Osteocyte (in vitro differentiated cells): ENCODE measurements around the gene SATB2. TPM values are rescaled to one million over a fixed set of nuclear protein-coding genes. Genes with fewer than 3 reads are reported as not detected.

Experiments used
- DNase-seq: peaks from one replicate; pipeline ENCODE4 v3.0.0; 2021; ENCODE audit warnings: mixed read lengths; ENCODE audit not compliant: unreplicated experiment; ENCODE audit errors: extremely low spot score
- H3K27ac Mint-ChIP-seq: one replicate; pipeline ENCODE4 v1.8.0; 2021; ENCODE audit warnings: mild to moderate bottlenecking, mixed read lengths; ENCODE audit not compliant: unreplicated experiment
- H3K27me3 Mint-ChIP-seq: one replicate; pipeline ENCODE4 v1.8.0; 2021; ENCODE audit warnings: mixed read lengths; ENCODE audit not compliant: unreplicated experiment
- H3K36me3 Mint-ChIP-seq: one replicate; pipeline ENCODE4 v1.8.0; 2021; ENCODE audit warnings: mixed read lengths; ENCODE audit not compliant: unreplicated experiment
- H3K4me1 Mint-ChIP-seq: one replicate; pipeline ENCODE4 v1.8.0; 2021; ENCODE audit warnings: mixed read lengths; ENCODE audit not compliant: unreplicated experiment
- H3K4me3 Mint-ChIP-seq: one replicate; pipeline ENCODE4 v1.8.0; 2021; ENCODE audit warnings: mild to moderate bottlenecking, moderate library complexity, mixed read lengths; ENCODE audit not compliant: unreplicated experiment
- H3K9me3 Mint-ChIP-seq: one replicate; pipeline ENCODE4 v1.8.0; 2021; ENCODE audit warnings: mixed read lengths; ENCODE audit not compliant: unreplicated experiment
- total RNA-seq: library from RNA; stranded (reverse); gene quantifications from 2 replicates; pipeline ENCODE4 v1.2.1, GENCODE V29; 2021
- TF ChIP-seq, protein P1 (sequence below): fragments of 200-600 bp; sonication (generic); IDR thresholded peaks from 2 replicates; pipeline ENCODE4 v1.5.0; 2021; ENCODE audit warnings: antibody characterized with exemption, mild to moderate bottlenecking, moderate library complexity

SATB2 gene
- total RNA-seq, 1 donor from 2014 or later: 11.6 TPM

- TF ChIP-seq, protein P1, sequence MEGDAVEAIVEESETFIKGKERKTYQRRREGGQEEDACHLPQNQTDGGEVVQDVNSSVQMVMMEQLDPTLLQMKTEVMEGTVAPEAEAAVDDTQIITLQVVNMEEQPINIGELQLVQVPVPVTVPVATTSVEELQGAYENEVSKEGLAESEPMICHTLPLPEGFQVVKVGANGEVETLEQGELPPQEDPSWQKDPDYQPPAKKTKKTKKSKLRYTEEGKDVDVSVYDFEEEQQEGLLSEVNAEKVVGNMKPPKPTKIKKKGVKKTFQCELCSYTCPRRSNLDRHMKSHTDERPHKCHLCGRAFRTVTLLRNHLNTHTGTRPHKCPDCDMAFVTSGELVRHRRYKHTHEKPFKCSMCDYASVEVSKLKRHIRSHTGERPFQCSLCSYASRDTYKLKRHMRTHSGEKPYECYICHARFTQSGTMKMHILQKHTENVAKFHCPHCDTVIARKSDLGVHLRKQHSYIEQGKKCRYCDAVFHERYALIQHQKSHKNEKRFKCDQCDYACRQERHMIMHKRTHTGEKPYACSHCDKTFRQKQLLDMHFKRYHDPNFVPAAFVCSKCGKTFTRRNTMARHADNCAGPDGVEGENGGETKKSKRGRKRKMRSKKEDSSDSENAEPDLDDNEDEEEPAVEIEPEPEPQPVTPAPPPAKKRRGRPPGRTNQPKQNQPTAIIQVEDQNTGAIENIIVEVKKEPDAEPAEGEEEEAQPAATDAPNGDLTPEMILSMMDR: no peak
- Mint-ChIP-seq H3K4me1 (no peaks in the 10 kb centered on the region), H3K27me3 (peaks cover 79% of the 10 kb centered on the region), H3K27ac (no peak overlapping the region), H3K9me3 (no peaks in the 10 kb centered on the region), H3K36me3 (no peaks in the 10 kb centered on the region), H3K4me3 (no peak overlapping the region)
- DNase-seq: no peak
Measured at GRCh38 chr2:199477277-199477834, 19.6 kb upstream of the SATB2 start.

- peaks cover 94% of the 10 kb centered on the region for H3K27me3 Mint-ChIP-seq
- TF ChIP-seq, protein P1: peak; percentile 67
- peak; percentile 89 for DNase-seq
- no peak overlapping the region for H3K27ac Mint-ChIP-seq
- H3K9me3 Mint-ChIP-seq: no peaks in the 10 kb centered on the region
- peaks cover 31% of the 10 kb centered on the region for H3K4me1 Mint-ChIP-seq
- peak overlapping the region; percentile 51 for H3K4me3 Mint-ChIP-seq
- H3K36me3 Mint-ChIP-seq: peaks cover 2% of the 10 kb centered on the region
Measured at GRCh38 chr2:199471443-199472057, 13.8 kb upstream of the SATB2 start.

- no peak overlapping the region for H3K27ac Mint-ChIP-seq
- DNase-seq: no peak
- TF ChIP-seq, protein P1: no peak
- H3K4me3 Mint-ChIP-seq: peak overlapping the region; percentile 51
- H3K27me3 Mint-ChIP-seq: peaks cover 94% of the 10 kb centered on the region
- H3K9me3 Mint-ChIP-seq: no peaks in the 10 kb centered on the region
- peaks cover 31% of the 10 kb centered on the region for H3K4me1 Mint-ChIP-seq
- H3K36me3 Mint-ChIP-seq: peaks cover 2% of the 10 kb centered on the region
Measured at GRCh38 chr2:199470672-199471442, 13.1 kb upstream of the SATB2 start.

- no peak for DNase-seq
- H3K27ac Mint-ChIP-seq: no peak overlapping the region
Measured at GRCh38 chr2:199470361-199470671, 12.6 kb upstream of the SATB2 start.

More at GRCh38 chr2:199470361-199470671, 12.6 kb upstream of the SATB2 start:
- TF ChIP-seq, protein P1: no peak
- Mint-ChIP-seq H3K27me3 (peaks cover 95% of the 10 kb centered on the region), H3K9me3 (no peaks in the 10 kb centered on the region), H3K36me3 (peaks cover 2% of the 10 kb centered on the region), H3K4me1 (peaks cover 31% of the 10 kb centered on the region), H3K4me3 (peak overlapping the region; percentile 14)
